ENCODE results near the gene KLHL26.

- no peak for TF ChIP-seq MAZ (IDR thresholded peaks at IDR 0.05; ENCODE audit: borderline replicate concordance, low read depth, low read length)
- no peak for TF ChIP-seq BHLHE40 (IDR thresholded peaks at IDR 0.05; ENCODE audit: low read depth, low read length)
- no peak for TF ChIP-seq CTCF (conservative IDR thresholded peaks at IDR 0.05; ENCODE audit: low read depth, low read length)
These were observed 73.4 kb downstream of the KLHL26 start for GRCh38 chr19:18710186-18710585.

Data from IMR-90 (cell line).